Cardiac muscle cell (in vitro differentiated cells and primary cell): ENCODE measurements around the gene ATP1B2. TPM values are rescaled to one million over a fixed set of nuclear protein-coding genes. Genes with fewer than 3 reads are reported as not detected.

Experiments
- DNase-seq, 2 donors: peaks; one replicate each; pipeline versions ENCODE4 v3.0.0 to v3.0.0-alpha.2; 2010 to 2017; ENCODE audit warnings: low read depth in 1 of 2, low spot score in 1 of 2
- H3K27ac ChIP-seq: fragments of 200-600 bp; sonication (generic); 2 replicates; pipeline ENCODE4 v1.5.1; 2016
- H3K27me3 ChIP-seq: fragments of 200-600 bp; sonication (generic); 2 replicates; pipeline ENCODE4 v1.6.0; 2016; ENCODE audit warnings: control low read depth
- H3K36me3 ChIP-seq: fragments of 200-600 bp; sonication (generic); 2 replicates; pipeline ENCODE4 v1.5.1; 2016; ENCODE audit warnings: control low read depth
- H3K4me1 ChIP-seq: fragments of 200-600 bp; sonication (generic); 2 replicates; pipeline ENCODE4 v1.8.1; 2017; ENCODE audit warnings: low read depth, mild to moderate bottlenecking, mixed run types
- H3K4me3 ChIP-seq: fragments of 200-600 bp; sonication (generic); 2 replicates; pipeline ENCODE4 v1.5.1; 2016; ENCODE audit warnings: mild to moderate bottlenecking
- H3K9me3 ChIP-seq: fragments of 200-600 bp; sonication (generic); 2 replicates; pipeline ENCODE4 v1.5.1; 2017; ENCODE audit warnings: low read depth, mild to moderate bottlenecking, control low read depth
- polyA plus RNA-seq: library from polyadenylated mRNA; unstranded; fragments of >200 nt; fragmentation: Nextera tagmentation; extraction: Ambion mirVana; gene quantifications from 2 replicates; pipeline ENCODE4 v1.2.1, GENCODE V29; 2016
- total RNA-seq: library from RNA; depleted of rRNA; stranded (reverse); fragments of >200 nt; gene quantifications from 2 replicates; pipeline ENCODE4 v1.2.3, GENCODE V29; 2016
- TF ChIP-seq, protein P1 (sequence below): IDR thresholded peaks from 2 replicates; pipeline ENCODE4 v1.5.1; 2012; ENCODE audit warnings: low read depth, mild to moderate bottlenecking, low read length

ATP1B2 gene
- total and polyA plus RNA-seq, 2 experiments from 2014 or later, result 34.6 to 157 TPM

DNA sequence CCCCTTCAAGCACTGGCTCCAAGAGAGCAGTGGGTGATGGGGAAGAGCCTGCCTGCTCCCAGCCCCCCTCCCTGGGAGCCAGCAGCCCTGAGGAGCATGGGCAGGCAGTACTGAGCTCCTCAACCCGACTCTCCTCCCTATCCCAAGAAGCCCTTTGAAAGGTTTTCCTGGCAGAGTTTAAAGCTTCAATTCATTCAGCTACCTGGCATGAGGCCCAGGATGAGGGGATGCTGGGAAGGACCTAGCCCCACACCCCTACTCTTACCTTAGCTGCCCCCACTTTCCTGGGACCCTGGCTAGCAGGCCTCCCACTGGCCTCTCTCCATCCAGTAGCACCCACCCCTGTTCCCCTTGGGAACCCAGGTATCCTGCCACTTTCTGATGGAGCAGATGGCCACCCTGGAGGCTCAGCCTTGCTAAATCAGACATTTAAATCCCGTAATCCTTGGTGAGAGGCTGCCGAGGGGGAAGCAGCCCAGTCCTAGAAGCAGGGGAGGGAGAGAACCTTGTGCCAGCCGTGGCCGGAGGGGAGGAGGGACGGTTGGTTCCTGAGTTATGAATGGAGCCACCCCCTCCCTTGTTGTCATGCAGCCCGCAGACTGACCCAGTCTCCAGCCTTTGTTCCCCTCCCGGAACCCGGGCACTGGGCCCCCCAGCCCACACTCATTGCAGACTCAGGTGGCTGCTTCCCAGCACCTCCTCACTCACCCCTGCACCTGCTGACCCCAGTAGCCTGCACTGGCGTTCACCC is 17.1 kb downstream of the ATP1B2 start:
- TF ChIP-seq, protein P1, sequence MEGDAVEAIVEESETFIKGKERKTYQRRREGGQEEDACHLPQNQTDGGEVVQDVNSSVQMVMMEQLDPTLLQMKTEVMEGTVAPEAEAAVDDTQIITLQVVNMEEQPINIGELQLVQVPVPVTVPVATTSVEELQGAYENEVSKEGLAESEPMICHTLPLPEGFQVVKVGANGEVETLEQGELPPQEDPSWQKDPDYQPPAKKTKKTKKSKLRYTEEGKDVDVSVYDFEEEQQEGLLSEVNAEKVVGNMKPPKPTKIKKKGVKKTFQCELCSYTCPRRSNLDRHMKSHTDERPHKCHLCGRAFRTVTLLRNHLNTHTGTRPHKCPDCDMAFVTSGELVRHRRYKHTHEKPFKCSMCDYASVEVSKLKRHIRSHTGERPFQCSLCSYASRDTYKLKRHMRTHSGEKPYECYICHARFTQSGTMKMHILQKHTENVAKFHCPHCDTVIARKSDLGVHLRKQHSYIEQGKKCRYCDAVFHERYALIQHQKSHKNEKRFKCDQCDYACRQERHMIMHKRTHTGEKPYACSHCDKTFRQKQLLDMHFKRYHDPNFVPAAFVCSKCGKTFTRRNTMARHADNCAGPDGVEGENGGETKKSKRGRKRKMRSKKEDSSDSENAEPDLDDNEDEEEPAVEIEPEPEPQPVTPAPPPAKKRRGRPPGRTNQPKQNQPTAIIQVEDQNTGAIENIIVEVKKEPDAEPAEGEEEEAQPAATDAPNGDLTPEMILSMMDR, result no peak
- Histone ChIP-seq H3K4me1 (no peaks in the 10 kb centered on the region), H3K9me3 (no peaks in the 10 kb centered on the region), H3K27ac (peak overlapping the region; percentile 38), H3K36me3 (peaks cover 26% of the 10 kb centered on the region), H3K4me3 (no peak overlapping the region), H3K27me3 (no peaks in the 10 kb centered on the region)
- no peak for DNase-seq

DNA sequence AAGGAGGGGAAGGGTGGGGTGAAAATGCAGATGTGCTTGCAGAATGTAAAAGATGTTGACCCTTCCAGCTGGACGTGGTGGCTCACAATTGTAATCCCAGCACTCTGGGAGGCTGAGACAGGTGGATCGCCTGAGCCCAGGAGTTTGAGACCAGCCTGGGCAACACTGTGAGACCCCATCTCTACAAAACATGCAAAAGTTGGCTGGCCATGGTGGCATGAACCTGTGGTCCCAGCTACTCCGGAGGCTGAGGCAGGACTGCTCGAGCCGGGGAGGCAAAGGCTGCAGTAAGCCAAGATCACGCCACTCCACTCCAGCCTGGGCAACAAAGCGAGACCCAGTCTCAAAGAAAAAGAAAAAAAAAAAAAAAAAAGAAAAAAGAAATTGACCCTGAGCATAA is 17.8 kb downstream of the ATP1B2 start:
- TF ChIP-seq, protein P1, result no peak
- DNase-seq, result no peak
- Histone ChIP-seq H3K4me1 (no peaks in the 10 kb centered on the region), H3K27me3 (no peaks in the 10 kb centered on the region), H3K27ac (no peak overlapping the region), H3K9me3 (no peaks in the 10 kb centered on the region), H3K4me3 (no peak overlapping the region), H3K36me3 (peaks cover 30% of the 10 kb centered on the region)

DNA sequence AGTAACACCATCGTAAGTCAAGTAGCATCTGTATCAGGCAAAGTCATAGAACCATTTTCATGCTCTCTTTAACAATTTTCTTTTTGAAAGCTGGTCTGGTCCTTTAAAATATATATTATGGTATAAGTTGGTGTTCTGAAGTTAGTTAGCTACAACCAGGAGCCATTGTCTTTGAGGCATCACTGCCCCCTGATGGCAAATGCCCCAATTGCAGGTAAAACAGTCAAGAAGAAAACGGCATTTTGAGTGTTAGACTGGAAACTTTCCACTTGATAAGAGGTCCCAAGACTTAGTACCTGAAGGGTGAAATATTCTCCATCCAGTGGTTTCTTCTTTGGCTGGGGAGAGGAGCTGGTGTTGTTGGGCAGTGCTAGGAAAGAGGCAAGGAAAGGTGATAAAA is 22.5 kb downstream of the ATP1B2 start:
- no peaks in the 10 kb centered on the region for H3K9me3 ChIP-seq
- peaks cover 38% of the 10 kb centered on the region for H3K36me3 ChIP-seq
- DNase-seq, result peak in 1 of 2 donors; percentile 17
- H3K27me3 ChIP-seq, result no peaks in the 10 kb centered on the region
- H3K27ac ChIP-seq, result no peak overlapping the region
- H3K4me1 ChIP-seq, result no peaks in the 10 kb centered on the region
- TF ChIP-seq, protein P1, result peak; percentile 45
- H3K4me3 ChIP-seq, result no peak overlapping the region

DNA sequence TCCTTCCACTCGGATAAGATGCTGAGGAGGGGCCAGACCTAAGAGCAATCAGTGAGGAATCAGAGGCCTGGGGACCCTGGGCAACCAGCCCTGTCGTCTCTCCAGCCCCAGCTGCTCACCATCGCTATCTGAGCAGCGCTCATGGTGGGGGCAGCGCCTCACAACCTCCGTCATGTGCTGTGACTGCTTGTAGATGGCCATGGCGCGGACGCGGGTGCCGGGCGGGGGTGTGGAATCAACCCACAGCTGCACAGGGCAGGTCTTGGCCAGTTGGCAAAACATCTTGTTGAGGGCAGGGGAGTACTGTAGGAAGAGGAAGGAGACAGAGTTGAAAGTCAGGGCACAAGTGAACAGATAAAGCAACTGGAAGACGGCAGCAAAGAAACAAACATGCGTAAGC is 24.2 kb downstream of the ATP1B2 start:
- peaks cover 26% of the 10 kb centered on the region for H3K36me3 ChIP-seq

GRCh38 chr17:7676533-7676932 is 25.8 kb downstream of the ATP1B2 start:
- no peaks in the 10 kb centered on the region for H3K27me3 ChIP-seq
- H3K27ac ChIP-seq, result no peak overlapping the region
- H3K4me3 ChIP-seq, result no peak overlapping the region
- no peaks in the 10 kb centered on the region for H3K9me3 ChIP-seq
- no peak for DNase-seq
- peaks cover 18% of the 10 kb centered on the region for H3K36me3 ChIP-seq
- no peaks in the 10 kb centered on the region for H3K4me1 ChIP-seq
- TF ChIP-seq, protein P1, result no peak

More for the DNA sequence above, 24.2 kb downstream of the ATP1B2 start:
- Histone ChIP-seq H3K9me3 (no peaks in the 10 kb centered on the region), H3K27ac (no peak overlapping the region), H3K4me1 (no peaks in the 10 kb centered on the region), H3K4me3 (no peak overlapping the region), H3K27me3 (no peaks in the 10 kb centered on the region)
- TF ChIP-seq, protein P1, result no peak
- no peak for DNase-seq
